Measurements from ENCODE around the gene RRBP1.
A peak's percentile ranks its signal among the peaks of the same experiment; 100 is the strongest.

The RRBP1 gene

GRCh38 chr20:17570347-17571152 lies 111.5 kb downstream of the RRBP1 start:
- peak overlapping the region; percentile 77 for H3K9ac ChIP-seq (ENCODE audit: low read depth, low read length)
- peak overlapping the region; percentile 22; the same call in 1 of the 2 replicates for H3K27ac ChIP-seq (ENCODE audit: low read length)
- H3K4me1 ChIP-seq (ENCODE audit: insufficient read depth, low read length): peaks cover 13% of the 10 kb centered on the region
- ATAC-seq (ENCODE audit: insufficient read depth, low read depth) (peak; percentile 71), DNase-seq (peak; percentile 31)
- H4K20me1 ChIP-seq (ENCODE audit: insufficient read depth, low read length): peaks cover 7% of the 10 kb centered on the region; the same call in 1 of the 2 replicates
- H2AFZ ChIP-seq (ENCODE audit: low read depth, low read length): peak overlapping the region; percentile 84
- no peaks in the 10 kb centered on the region; the same call in 1 of the 2 replicates for H3K36me3 ChIP-seq (ENCODE audit: insufficient read depth, low read length)
- H3K4me3 ChIP-seq (ENCODE audit: low read depth in 1 of 2, low read length in 2 of 2): peak overlapping the region; percentile 67 to 93
- peak overlapping the region; percentile 83 for H3K4me2 ChIP-seq (ENCODE audit: insufficient read depth, low read length)
- peaks cover 3% of the 10 kb centered on the region for H3K27me3 ChIP-seq (ENCODE audit: insufficient read depth, low read length, poor library complexity)
- TF ChIP-seq, protein P1, sequence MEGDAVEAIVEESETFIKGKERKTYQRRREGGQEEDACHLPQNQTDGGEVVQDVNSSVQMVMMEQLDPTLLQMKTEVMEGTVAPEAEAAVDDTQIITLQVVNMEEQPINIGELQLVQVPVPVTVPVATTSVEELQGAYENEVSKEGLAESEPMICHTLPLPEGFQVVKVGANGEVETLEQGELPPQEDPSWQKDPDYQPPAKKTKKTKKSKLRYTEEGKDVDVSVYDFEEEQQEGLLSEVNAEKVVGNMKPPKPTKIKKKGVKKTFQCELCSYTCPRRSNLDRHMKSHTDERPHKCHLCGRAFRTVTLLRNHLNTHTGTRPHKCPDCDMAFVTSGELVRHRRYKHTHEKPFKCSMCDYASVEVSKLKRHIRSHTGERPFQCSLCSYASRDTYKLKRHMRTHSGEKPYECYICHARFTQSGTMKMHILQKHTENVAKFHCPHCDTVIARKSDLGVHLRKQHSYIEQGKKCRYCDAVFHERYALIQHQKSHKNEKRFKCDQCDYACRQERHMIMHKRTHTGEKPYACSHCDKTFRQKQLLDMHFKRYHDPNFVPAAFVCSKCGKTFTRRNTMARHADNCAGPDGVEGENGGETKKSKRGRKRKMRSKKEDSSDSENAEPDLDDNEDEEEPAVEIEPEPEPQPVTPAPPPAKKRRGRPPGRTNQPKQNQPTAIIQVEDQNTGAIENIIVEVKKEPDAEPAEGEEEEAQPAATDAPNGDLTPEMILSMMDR (IDR thresholded peaks at IDR 0.05; ENCODE audit: borderline replicate concordance, extremely low read depth, low read length, poor library complexity, severe bottlenecking): no peak
- peak; percentile 36 for TF ChIP-seq EZH2 (IDR thresholded peaks at IDR 0.05; ENCODE audit: borderline replicate concordance, low read depth, low read length, severe bottlenecking)
- no peaks in the 10 kb centered on the region for H3K79me2 ChIP-seq (ENCODE audit: insufficient read depth, low read length)
- no peaks in the 10 kb centered on the region for H3K9me3 ChIP-seq (ENCODE audit: insufficient read depth, low read length, severe bottlenecking)

- H3K27ac ChIP-seq (ENCODE audit: low read length): peak within 1 kb of the TSS; percentile 22; the same call in 1 of the 2 replicates
- peaks cover 7% of the 10 kb centered on the region; the same call in 1 of the 2 replicates for H4K20me1 ChIP-seq (ENCODE audit: insufficient read depth, low read length)
- H3K4me3 ChIP-seq (ENCODE audit: low read depth in 1 of 2, low read length in 2 of 2): peak within 1 kb of the TSS; percentile 67 to 93
- H3K4me1 ChIP-seq (ENCODE audit: insufficient read depth, low read length): peaks cover 13% of the 10 kb centered on the region
- peak within 1 kb of the TSS; percentile 84 for H2AFZ ChIP-seq (ENCODE audit: low read depth, low read length)
- no peaks in the 10 kb centered on the region for H3K9me3 ChIP-seq (ENCODE audit: insufficient read depth, low read length, severe bottlenecking)
- no peak for TF ChIP-seq EZH2 (IDR thresholded peaks at IDR 0.05; ENCODE audit: borderline replicate concordance, low read depth, low read length, severe bottlenecking)
- TF ChIP-seq, protein P1 (IDR thresholded peaks at IDR 0.05; ENCODE audit: borderline replicate concordance, extremely low read depth, low read length, poor library complexity, severe bottlenecking): no peak
- H3K4me2 ChIP-seq (ENCODE audit: insufficient read depth, low read length): peak within 1 kb of the TSS; percentile 83
- peak; percentile 92 for ATAC-seq (ENCODE audit: insufficient read depth, low read depth)
- DNase-seq: peak; percentile 85
- no peaks in the 10 kb centered on the region; the same call in 1 of the 2 replicates for H3K36me3 ChIP-seq (ENCODE audit: insufficient read depth, low read length)
- H3K79me2 ChIP-seq (ENCODE audit: insufficient read depth, low read length): no peaks in the 10 kb centered on the region
- peaks cover 3% of the 10 kb centered on the region for H3K27me3 ChIP-seq (ENCODE audit: insufficient read depth, low read length, poor library complexity)
- peak within 1 kb of the TSS; percentile 77 for H3K9ac ChIP-seq (ENCODE audit: low read depth, low read length)
These were observed 112.3 kb downstream of the RRBP1 start, which contains the start of gene DSTN for GRCh38 chr20:17569616-17570346. TSS of gene DSTN (plus strand) at chr20:17570075. CDS start at chr20:17570209, 134 bp downstream.

DNA sequence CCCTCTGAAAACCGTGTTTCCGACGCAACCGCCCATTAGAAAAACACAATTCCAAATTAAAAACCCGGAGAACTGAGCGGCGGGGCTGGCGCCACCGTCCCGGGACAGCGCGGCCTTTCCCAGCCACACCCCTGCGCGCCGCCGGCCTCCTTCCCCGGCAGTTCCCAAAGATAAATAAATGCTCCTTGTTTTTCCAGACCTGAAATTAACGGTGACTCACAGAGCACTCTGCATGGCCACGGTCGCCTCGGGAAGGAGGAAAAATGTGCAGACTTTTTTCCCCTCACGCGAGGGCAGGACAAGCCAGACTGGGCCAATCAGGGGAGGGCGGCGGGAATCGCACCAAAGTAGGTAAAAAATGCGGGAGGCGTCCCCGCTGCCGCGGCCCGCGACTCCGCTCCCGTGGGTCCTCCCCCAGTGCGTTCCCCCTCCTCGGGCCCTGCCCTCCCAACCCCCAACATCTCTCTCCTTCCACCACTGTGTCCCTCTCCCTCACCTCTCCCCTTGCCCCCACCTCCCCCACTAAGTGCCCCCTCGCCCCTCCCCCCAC lies 113.0 kb downstream of the RRBP1 start:
- Histone ChIP-seq H3K4me2 (ENCODE audit: insufficient read depth, low read length) (peak overlapping the region; percentile 83), H3K79me2 (ENCODE audit: insufficient read depth, low read length) (no peaks in the 10 kb centered on the region), H3K27me3 (ENCODE audit: insufficient read depth, low read length, poor library complexity) (peaks cover 3% of the 10 kb centered on the region), H3K27ac (ENCODE audit: low read length) (no peak overlapping the region), H3K36me3 (ENCODE audit: insufficient read depth, low read length) (no peaks in the 10 kb centered on the region; the same call in 1 of the 2 replicates), H3K4me3 (ENCODE audit: low read depth in 1 of 2, low read length in 2 of 2) (no peak overlapping the region), H3K9me3 (ENCODE audit: insufficient read depth, low read length, severe bottlenecking) (no peaks in the 10 kb centered on the region), H2AFZ (ENCODE audit: low read depth, low read length) (0 out of 2 replicates have a peak overlapping the region, but pooled peaks have one; percentile 7), H4K20me1 (ENCODE audit: insufficient read depth, low read length) (peaks cover 7% of the 10 kb centered on the region; the same call in 1 of the 2 replicates), H3K9ac (ENCODE audit: low read depth, low read length) (no peak overlapping the region), H3K4me1 (ENCODE audit: insufficient read depth, low read length) (peaks cover 13% of the 10 kb centered on the region)
- no peak for TF ChIP-seq EZH2 (IDR thresholded peaks at IDR 0.05; ENCODE audit: borderline replicate concordance, low read depth, low read length, severe bottlenecking)
- TF ChIP-seq, protein P1 (IDR thresholded peaks at IDR 0.05; ENCODE audit: borderline replicate concordance, extremely low read depth, low read length, poor library complexity, severe bottlenecking): no peak
- ATAC-seq (ENCODE audit: insufficient read depth, low read depth) (no peak), DNase-seq (no peak)
